ENCODE results near the gene NENF.

- TF ChIP-seq CTCF (IDR thresholded peaks at IDR 0.05) (no peak), POLR2A (IDR thresholded peaks at IDR 0.05) (no peak), EP300 (IDR thresholded peaks at IDR 0.05) (no peak)
Observed at GRCh38 chr1:212478467-212479025, 45.8 kb downstream of the NENF start.
